RWPE2 (cell line): ENCODE results near the gene UTS2.

Experiments used
- ATAC-seq: fragments of 200-7000 bp; cut with Tn5 transposase; 3 replicates; pipeline ENCODE4 v1.9.1; 2021; ENCODE audit warnings: low read depth
- DNase-seq: peaks from one replicate; pipeline ENCODE4 v3.0.0-alpha.2; 2020; ENCODE audit warnings: low spot score
- H3K27ac ChIP-seq: fragments of 450-650 bp; 2 replicates; pipeline ENCODE4 v1.5.1; 2017; ENCODE audit warnings: mild to moderate bottlenecking; ENCODE audit not compliant: poor library complexity, severe bottlenecking
- H3K27me3 ChIP-seq: fragments of 250-450 bp; sonication (Bioruptor Pico); 2 replicates; pipeline ENCODE4 v1.5.1; 2021; ENCODE audit warnings: mild to moderate bottlenecking, moderate library complexity; ENCODE audit not compliant: insufficient read depth, poor library complexity, severe bottlenecking
- H3K36me3 ChIP-seq: fragments of 250-450 bp; sonication (Bioruptor Pico); 2 replicates; pipeline ENCODE4 v1.5.1; 2020; ENCODE audit warnings: low read depth, mild to moderate bottlenecking, moderate library complexity
- H3K4me1 ChIP-seq: fragments of 250-450 bp; sonication (Bioruptor Pico); 2 replicates; pipeline ENCODE4 v1.5.1; 2021; ENCODE audit warnings: mild to moderate bottlenecking, moderate library complexity; ENCODE audit not compliant: insufficient read depth, poor library complexity, severe bottlenecking
- H3K4me3 ChIP-seq: fragments of 250-450 bp; sonication (Bioruptor Pico); 2 replicates; pipeline ENCODE4 v1.5.1; 2021; ENCODE audit warnings: mild to moderate bottlenecking, moderate library complexity; ENCODE audit not compliant: severe bottlenecking
- H3K9me3 ChIP-seq: fragments of 250-450 bp; sonication (Bioruptor Pico); 2 replicates; pipeline ENCODE4 v1.5.1; 2021; ENCODE audit warnings: mild to moderate bottlenecking, moderate library complexity; ENCODE audit not compliant: severe bottlenecking
- CTCF ChIP-seq: fragments of 450-650 bp; IDR thresholded peaks from one replicate; pipeline ENCODE4 v1.5.1; 2017; ENCODE audit warnings: mild to moderate bottlenecking, moderate library complexity; ENCODE audit not compliant: poor library complexity, severe bottlenecking

Gene UTS2

GRCh38 chr1:7865978-7866377 is 13.1 kb upstream of the UTS2 start:
- Histone ChIP-seq H3K36me3 (no peaks in the 10 kb centered on the region), H3K4me3 (no peak overlapping the region), H3K9me3 (peaks cover 2% of the 10 kb centered on the region), H3K4me1 (no peaks in the 10 kb centered on the region), H3K27ac (no peak overlapping the region), H3K27me3 (no peaks in the 10 kb centered on the region)
- DNase-seq, result no peak
- no peak for TF ChIP-seq CTCF
- ATAC-seq, result no peak

- ATAC-seq (no peak), DNase-seq (no peak)
- H3K4me3 ChIP-seq, result no peak overlapping the region
- no peaks in the 10 kb centered on the region for H3K9me3 ChIP-seq
- no peaks in the 10 kb centered on the region for H3K27me3 ChIP-seq
- H3K36me3 ChIP-seq, result no peaks in the 10 kb centered on the region
- H3K4me1 ChIP-seq, result no peaks in the 10 kb centered on the region
- TF ChIP-seq CTCF, result no peak
- H3K27ac ChIP-seq, result no peak overlapping the region
Observed at GRCh38 chr1:7863756-7864328, 11.0 kb upstream of the UTS2 start.

GRCh38 chr1:7862211-7863060 is 9.6 kb upstream of the UTS2 start:
- Histone ChIP-seq H3K4me3 (no peak overlapping the region), H3K36me3 (no peaks in the 10 kb centered on the region), H3K27ac (no peak overlapping the region), H3K4me1 (no peaks in the 10 kb centered on the region), H3K27me3 (no peaks in the 10 kb centered on the region), H3K9me3 (no peaks in the 10 kb centered on the region)
- ATAC-seq (no peak), DNase-seq (no peak)
- TF ChIP-seq CTCF, result no peak

GRCh38 chr1:7861452-7861851 is 8.6 kb upstream of the UTS2 start:
- Histone ChIP-seq H3K4me3 (no peak overlapping the region), H3K36me3 (no peaks in the 10 kb centered on the region), H3K27me3 (no peaks in the 10 kb centered on the region), H3K4me1 (no peaks in the 10 kb centered on the region), H3K27ac (no peak overlapping the region), H3K9me3 (no peaks in the 10 kb centered on the region)
- ATAC-seq, result no peak
- TF ChIP-seq CTCF, result no peak
- DNase-seq, result no peak

- Histone ChIP-seq H3K4me3 (no peak overlapping the region), H3K36me3 (no peaks in the 10 kb centered on the region), H3K9me3 (no peaks in the 10 kb centered on the region), H3K27me3 (no peaks in the 10 kb centered on the region), H3K4me1 (no peaks in the 10 kb centered on the region), H3K27ac (no peak overlapping the region)
- DNase-seq (no peak), ATAC-seq (no peak)
- no peak for TF ChIP-seq CTCF
Observed at GRCh38 chr1:7860130-7860529, 7.3 kb upstream of the UTS2 start.
